ENCODE data around the gene PCNT. TPM values are rescaled to one million over a fixed set of nuclear protein-coding genes. Genes with fewer than 3 reads are reported as not detected.

The PCNT gene
- total RNA-seq, 3 donors from 2014 or later (not counting 1 experiment from before 2014, with no cell fraction given), result 83.6 to 94.9 (median 84.0) TPM

DNA sequence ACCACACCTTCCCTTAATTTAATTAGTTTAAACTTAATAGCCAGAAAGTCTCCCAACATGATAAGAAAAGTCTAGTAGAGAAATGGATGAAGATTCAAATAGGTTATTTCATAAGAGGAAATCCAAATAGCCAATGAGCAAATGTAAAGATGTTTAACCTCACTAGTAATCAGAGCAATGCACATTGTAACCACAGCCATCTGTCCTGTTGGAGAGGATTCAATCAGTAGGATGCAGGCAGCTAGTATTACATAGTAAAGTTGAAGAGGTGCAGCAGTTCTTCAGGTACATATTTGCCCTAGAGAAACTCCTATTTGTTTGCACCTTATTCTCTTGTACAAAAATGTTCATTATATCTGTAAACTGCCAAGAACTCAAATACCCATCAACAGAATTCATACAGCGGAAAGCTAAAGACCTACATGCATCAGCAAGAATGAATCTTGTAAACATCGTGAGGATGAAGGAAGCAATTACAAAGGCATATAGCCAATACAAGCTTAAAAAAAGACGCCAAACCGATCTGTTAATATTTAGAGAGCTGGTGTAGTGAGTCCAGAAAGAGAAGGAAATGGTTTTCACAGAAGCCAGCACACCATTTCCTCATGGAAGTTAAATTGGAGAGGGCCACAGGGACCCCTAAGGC, 162.6 kb downstream of the PCNT start:
- H3K27me3 Mint-ChIP-seq (ENCODE audit: low read depth in 2 of 2), result no peaks in the 10 kb centered on the region
- Histone ChIP-seq H3K4me3 (ENCODE audit: low read length) (no peak overlapping the region), H3K27me3 (ENCODE audit: control insufficient read depth, insufficient read depth, low read length) (no peaks in the 10 kb centered on the region), H3K36me3 (ENCODE audit: control insufficient read depth, insufficient read depth, low read length) (peaks cover 25% of the 10 kb centered on the region), H3K4me1 (ENCODE audit: control insufficient read depth, insufficient read depth, low read length) (peaks cover 17% of the 10 kb centered on the region), H3K27ac (ENCODE audit: low read length) (no peak overlapping the region), H3K9me3 (ENCODE audit: control insufficient read depth, insufficient read depth, low read length) (no peaks in the 10 kb centered on the region)
- peaks cover 10% of the 10 kb centered on the region for H3K36me3 Mint-ChIP-seq
- WGBS (ENCODE audit: insufficient coverage), result 81% methylated on average over 4 of the region's 4 CpGs
- peak overlapping the region; percentile 8 to 49 for H3K27ac Mint-ChIP-seq
- no peaks in the 10 kb centered on the region for H3K9me3 Mint-ChIP-seq
- DNase-seq, result no peak
- no peak overlapping the region for H3K4me3 Mint-ChIP-seq
- TF ChIP-seq, protein P1, sequence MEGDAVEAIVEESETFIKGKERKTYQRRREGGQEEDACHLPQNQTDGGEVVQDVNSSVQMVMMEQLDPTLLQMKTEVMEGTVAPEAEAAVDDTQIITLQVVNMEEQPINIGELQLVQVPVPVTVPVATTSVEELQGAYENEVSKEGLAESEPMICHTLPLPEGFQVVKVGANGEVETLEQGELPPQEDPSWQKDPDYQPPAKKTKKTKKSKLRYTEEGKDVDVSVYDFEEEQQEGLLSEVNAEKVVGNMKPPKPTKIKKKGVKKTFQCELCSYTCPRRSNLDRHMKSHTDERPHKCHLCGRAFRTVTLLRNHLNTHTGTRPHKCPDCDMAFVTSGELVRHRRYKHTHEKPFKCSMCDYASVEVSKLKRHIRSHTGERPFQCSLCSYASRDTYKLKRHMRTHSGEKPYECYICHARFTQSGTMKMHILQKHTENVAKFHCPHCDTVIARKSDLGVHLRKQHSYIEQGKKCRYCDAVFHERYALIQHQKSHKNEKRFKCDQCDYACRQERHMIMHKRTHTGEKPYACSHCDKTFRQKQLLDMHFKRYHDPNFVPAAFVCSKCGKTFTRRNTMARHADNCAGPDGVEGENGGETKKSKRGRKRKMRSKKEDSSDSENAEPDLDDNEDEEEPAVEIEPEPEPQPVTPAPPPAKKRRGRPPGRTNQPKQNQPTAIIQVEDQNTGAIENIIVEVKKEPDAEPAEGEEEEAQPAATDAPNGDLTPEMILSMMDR (IDR thresholded peaks at IDR 0.05), result no peak
- no peak for ATAC-seq
- intact Hi-C loops (cut with micrococcal nuclease), result no loop called here
- peaks cover 55 to 62% of the 10 kb centered on the region in 2 donors for H3K4me1 Mint-ChIP-seq

DNA sequence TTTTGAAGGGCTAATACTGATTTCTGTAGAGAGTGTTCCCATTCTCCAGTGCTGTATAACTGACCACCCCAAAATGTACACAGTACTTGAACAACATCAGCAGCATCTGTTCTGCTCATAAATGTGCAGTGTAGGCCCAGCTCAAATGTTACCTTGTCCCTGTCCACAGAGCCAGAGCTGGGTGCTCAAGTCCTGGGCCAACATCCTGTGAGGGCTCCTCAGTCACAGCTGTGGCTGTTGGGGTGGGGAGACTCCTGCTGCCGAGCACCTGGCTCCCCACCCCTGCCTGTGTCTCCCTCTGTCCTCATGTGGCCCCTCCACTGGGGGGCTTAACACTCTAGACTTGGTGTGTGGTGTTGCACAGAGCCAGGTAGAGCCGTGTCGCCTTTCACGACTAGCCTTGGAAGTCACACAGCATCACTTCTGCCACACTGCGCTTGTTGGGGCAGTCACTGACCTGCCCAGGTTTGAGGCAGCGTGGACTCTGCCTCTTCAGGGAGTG, 165.3 kb downstream of the PCNT start:
- intact Hi-C loops (cut with micrococcal nuclease), result no loop called here
- Mint-ChIP-seq H3K4me3 (no peak overlapping the region), H3K4me1 (peaks cover 36 to 46% of the 10 kb centered on the region in 2 donors), H3K9me3 (no peaks in the 10 kb centered on the region), H3K27ac (peak overlapping the region in 1 of 2 donors; percentile 75), H3K27me3 (ENCODE audit: low read depth in 2 of 2) (no peaks in the 10 kb centered on the region), H3K36me3 (peaks cover 18% of the 10 kb centered on the region)
- Histone ChIP-seq H3K27ac (ENCODE audit: low read length) (no peak overlapping the region), H3K36me3 (ENCODE audit: control insufficient read depth, insufficient read depth, low read length) (peaks cover 35% of the 10 kb centered on the region), H3K4me1 (ENCODE audit: control insufficient read depth, insufficient read depth, low read length) (peaks cover under 1% of the 10 kb centered on the region), H3K4me3 (ENCODE audit: low read length) (no peak overlapping the region), H3K9me3 (ENCODE audit: control insufficient read depth, insufficient read depth, low read length) (peaks cover 2% of the 10 kb centered on the region), H3K27me3 (ENCODE audit: control insufficient read depth, insufficient read depth, low read length) (no peaks in the 10 kb centered on the region)
- TF ChIP-seq, protein P1 (IDR thresholded peaks at IDR 0.05), result no peak
- peak in 1 of 3 donors; percentile 10 for ATAC-seq
- WGBS (ENCODE audit: insufficient coverage), result 93% methylated on average over 6 of the region's 6 CpGs
- DNase-seq, result no peak

DNA sequence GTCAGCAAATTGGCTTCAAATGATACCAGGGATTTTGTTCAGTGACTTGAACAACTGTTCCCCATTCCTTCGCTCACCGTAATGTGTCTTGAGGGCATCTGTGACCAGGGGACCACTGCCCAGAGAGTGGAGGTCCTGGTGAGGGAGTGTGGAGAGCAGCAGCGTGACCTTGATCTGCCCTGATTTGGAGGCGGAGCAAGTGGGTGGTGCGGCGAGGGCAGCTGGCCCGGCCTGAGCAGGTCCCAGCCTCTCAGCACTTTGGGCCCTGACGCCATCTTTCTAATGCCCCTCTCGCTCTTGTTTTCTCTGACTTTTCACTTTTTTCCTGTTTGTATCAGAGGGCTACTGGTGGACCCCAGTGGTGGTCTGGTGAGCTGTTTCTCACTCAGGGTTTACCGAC, 165.8 kb downstream of the PCNT start:
- Mint-ChIP-seq H3K9me3 (no peaks in the 10 kb centered on the region), H3K27ac (peak overlapping the region in 1 of 2 donors; percentile 75), H3K4me3 (no peak overlapping the region), H3K36me3 (peaks cover 18% of the 10 kb centered on the region), H3K27me3 (ENCODE audit: low read depth in 2 of 2) (no peaks in the 10 kb centered on the region), H3K4me1 (peaks cover 36 to 45% of the 10 kb centered on the region in 2 donors)
- Histone ChIP-seq H3K4me1 (ENCODE audit: control insufficient read depth, insufficient read depth, low read length) (no peaks in the 10 kb centered on the region), H3K27me3 (ENCODE audit: control insufficient read depth, insufficient read depth, low read length) (no peaks in the 10 kb centered on the region), H3K4me3 (ENCODE audit: low read length) (no peak overlapping the region), H3K9me3 (ENCODE audit: control insufficient read depth, insufficient read depth, low read length) (peaks cover 2% of the 10 kb centered on the region), H3K36me3 (ENCODE audit: control insufficient read depth, insufficient read depth, low read length) (peaks cover 41% of the 10 kb centered on the region), H3K27ac (ENCODE audit: low read length) (no peak overlapping the region)
- intact Hi-C loops (cut with micrococcal nuclease), result no loop called here
- TF ChIP-seq, protein P1 (IDR thresholded peaks at IDR 0.05), result no peak
- ATAC-seq (no peak), DNase-seq (no peak)
- WGBS (ENCODE audit: insufficient coverage), result 98% methylated on average over 10 of the region's 10 CpGs

Measured in natural killer cell (primary cell).